Measurements from ENCODE around the gene EFEMP2. TPM values are rescaled to one million over a fixed set of nuclear protein-coding genes. Genes with fewer than 3 reads are reported as not detected.

Gene EFEMP2
- total RNA-seq, 1 experiment from 2014 or later: 1.4 TPM

- Histone ChIP-seq H3K4me3 (ENCODE audit: low read depth, low read length) (no peak overlapping the region), H3K36me3 (ENCODE audit: control insufficient read depth, insufficient read depth, low read length) (no peaks in the 10 kb centered on the region), H3K9me3 (no peaks in the 10 kb centered on the region; the same call in 1 of the 2 replicates), H3K4me1 (peaks cover 12% of the 10 kb centered on the region), H3K27me3 (replicated peaks; ENCODE audit: control insufficient read depth, insufficient read depth, low read length) (no peaks in the 10 kb centered on the region)
- no peak for DNase-seq
- Mint-ChIP-seq H3K4me3 (ENCODE audit: unreplicated experiment) (no peak overlapping the region), H3K9me3 (ENCODE audit: unreplicated experiment) (no peaks in the 10 kb centered on the region), H3K27ac (ENCODE audit: unreplicated experiment) (no peak overlapping the region), H3K4me1 (ENCODE audit: low read depth, unreplicated experiment) (peaks cover 12% of the 10 kb centered on the region), H3K36me3 (ENCODE audit: insufficient read depth, unreplicated experiment) (no peaks in the 10 kb centered on the region), H3K27me3 (ENCODE audit: insufficient read depth, unreplicated experiment) (no peaks in the 10 kb centered on the region)
- no TSS peak for BruUV-seq (replicated peaks)
- ChIA-PET POLR2A (interaction anchor here (1.2 kb wide), 1 partner anchor 67 kb away, joined by 10 read pairs; the partner anchor contains the start of gene FIBP), CTCF (interaction anchor here (0.5 to 0.6 kb wide), 2 partner anchors 9 to 76 kb away, joined by 5 to 8 read pairs; no protein-coding TSS in a partner anchor)
- TF ChIP-seq CTCF (IDR thresholded peaks at IDR 0.05; ENCODE audit: insufficient read depth in 1 of 2, low read depth in 1 of 2, low read length in 1 of 2, severe bottlenecking in 1 of 2, unreplicated experiment in 1 of 2): no peak
- intact Hi-C loops (cut with micrococcal nuclease; ENCODE audit: unreplicated experiment): no loop called here
Observed at GRCh38 chr11:65821107-65821506, 51.5 kb downstream of the EFEMP2 start.

- Histone ChIP-seq H3K27me3 (replicated peaks; ENCODE audit: control insufficient read depth, insufficient read depth, low read length) (no peaks in the 10 kb centered on the region), H3K9me3 (no peaks in the 10 kb centered on the region), H3K36me3 (ENCODE audit: control insufficient read depth, insufficient read depth, low read length) (no peaks in the 10 kb centered on the region), H3K4me3 (ENCODE audit: low read depth, low read length) (peak overlapping the region; percentile 43), H3K4me1 (peaks cover 34% of the 10 kb centered on the region)
- ChIA-PET POLR2A (interaction anchor here (0.6 to 1.7 kb wide), 11 partner anchors 28 to 296 kb away, joined by 3 to 27 read pairs (median 5); partner anchors contain the start of genes AP5B1, FIBP, KAT5 and OVOL1), CTCF (interaction anchor here (0.6 to 3.5 kb wide), 18 partner anchors 11 to 203 kb away, joined by 3 to 41 read pairs (median 5); partner anchors contain the start of genes AP5B1, CCDC85B, KAT5 and RNASEH2C)
- peaks cover 12% of the 10 kb centered on the region for H3K36me3 Mint-ChIP-seq (ENCODE audit: insufficient read depth, unreplicated experiment)
- intact Hi-C loops (cut with micrococcal nuclease; ENCODE audit: unreplicated experiment): loop anchor here (1.0 to 2.0 kb wide), 5 partner anchors 37 to 112 kb away; partner anchors contain the start of genes AP5B1, CFL1 and KAT5
- BruUV-seq (replicated peaks): no TSS peak
- H3K9me3 Mint-ChIP-seq (ENCODE audit: unreplicated experiment): peaks cover 9% of the 10 kb centered on the region
- peak overlapping the region; percentile 85 for H3K27ac Mint-ChIP-seq (ENCODE audit: unreplicated experiment)
- TF ChIP-seq CTCF (IDR thresholded peaks at IDR 0.05; ENCODE audit: insufficient read depth in 1 of 2, low read depth in 1 of 2, low read length in 1 of 2, severe bottlenecking in 1 of 2, unreplicated experiment in 1 of 2): peak; percentile 97 to 100
- peaks cover 33% of the 10 kb centered on the region for H3K4me1 Mint-ChIP-seq (ENCODE audit: low read depth, unreplicated experiment)
- no peaks in the 10 kb centered on the region for H3K27me3 Mint-ChIP-seq (ENCODE audit: insufficient read depth, unreplicated experiment)
- DNase-seq: peak; percentile 91 to 97
- peak overlapping the region; percentile 83 for H3K4me3 Mint-ChIP-seq (ENCODE audit: unreplicated experiment)
Observed at GRCh38 chr11:65817835-65818680, 54.5 kb downstream of the EFEMP2 start.

GRCh38 chr11:65817312-65817834, 55.2 kb downstream of the EFEMP2 start:
- H3K4me3 Mint-ChIP-seq (ENCODE audit: unreplicated experiment): peak overlapping the region; percentile 83
- H3K27ac Mint-ChIP-seq (ENCODE audit: unreplicated experiment): peak overlapping the region; percentile 85
- Histone ChIP-seq H3K4me3 (ENCODE audit: low read depth, low read length) (peak overlapping the region; percentile 43), H3K9me3 (no peaks in the 10 kb centered on the region), H3K27me3 (replicated peaks; ENCODE audit: control insufficient read depth, insufficient read depth, low read length) (no peaks in the 10 kb centered on the region), H3K4me1 (peaks cover 34% of the 10 kb centered on the region), H3K36me3 (ENCODE audit: control insufficient read depth, insufficient read depth, low read length) (no peaks in the 10 kb centered on the region)
- H3K36me3 Mint-ChIP-seq (ENCODE audit: insufficient read depth, unreplicated experiment): peaks cover 12% of the 10 kb centered on the region
- H3K4me1 Mint-ChIP-seq (ENCODE audit: low read depth, unreplicated experiment): peaks cover 33% of the 10 kb centered on the region
- H3K9me3 Mint-ChIP-seq (ENCODE audit: unreplicated experiment): peaks cover 9% of the 10 kb centered on the region
- TSS peak; percentile 63 for BruUV-seq (replicated peaks)
- H3K27me3 Mint-ChIP-seq (ENCODE audit: insufficient read depth, unreplicated experiment): no peaks in the 10 kb centered on the region
- TF ChIP-seq CTCF (IDR thresholded peaks at IDR 0.05; ENCODE audit: insufficient read depth in 1 of 2, low read depth in 1 of 2, low read length in 1 of 2, severe bottlenecking in 1 of 2, unreplicated experiment in 1 of 2): no peak
- POLR2A ChIA-PET: interaction anchor here (0.6 to 1.7 kb wide), 12 partner anchors 27 to 296 kb away, joined by 3 to 27 read pairs (median 5); partner anchors contain the start of genes AP5B1, FIBP, KAT5 and OVOL1
- DNase-seq: peak; percentile 56 to 58
- CTCF ChIA-PET: interaction anchor here (0.5 to 3.5 kb wide), 21 partner anchors 10 to 542 kb away, joined by 3 to 41 read pairs (median 5); partner anchors contain the start of genes AP5B1, CCDC85B, FIBP and KAT5
- intact Hi-C loops (cut with micrococcal nuclease; ENCODE audit: unreplicated experiment): loop anchor here (2.0 kb wide), 1 partner anchor 37 kb away; the partner anchor contains the start of gene AP5B1
